ENCODE data around the gene NCOA7. TPM values are rescaled to one million over a fixed set of nuclear protein-coding genes. Genes with fewer than 3 reads are reported as not detected.
"Not testable (repeated sequence)": the region's sequence is repeated elsewhere in the genome, so short reads cannot be mapped to it uniquely, and the experiment has no call there.

Gene NCOA7
- total RNA-seq, 1 experiment from 2014 or later, result 5.9 TPM

- no peak for DNase-seq (ENCODE audit: low spot score)
Measured at GRCh38 chr6:125792172-125792571, 1.4 kb downstream of the NCOA7 start.

GRCh38 chr6:125792680-125793079 lies 1.9 kb downstream of the NCOA7 start:
- DNase-seq (ENCODE audit: low spot score), result no peak

- DNase-seq (ENCODE audit: low spot score), result no peak
Measured at GRCh38 chr6:125793280-125793679, 2.5 kb downstream of the NCOA7 start.

GRCh38 chr6:125793863-125794262 lies 3.1 kb downstream of the NCOA7 start:
- DNase-seq (ENCODE audit: low spot score), result no peak

- no peak for DNase-seq (ENCODE audit: low spot score)
Measured at GRCh38 chr6:125794342-125795137, 3.8 kb downstream of the NCOA7 start.

- DNase-seq (ENCODE audit: low spot score), result no peak
Measured at GRCh38 chr6:125795301-125795700, 4.5 kb downstream of the NCOA7 start.

GRCh38 chr6:125797120-125797885 lies 6.5 kb downstream of the NCOA7 start:
- DNase-seq (ENCODE audit: low spot score), result no peak

GRCh38 chr6:125797886-125798444 lies 7.2 kb downstream of the NCOA7 start:
- DNase-seq (ENCODE audit: low spot score), result no peak

- no peak for DNase-seq (ENCODE audit: low spot score)
Measured at GRCh38 chr6:125798734-125799508, 8.2 kb downstream of the NCOA7 start.

- no peak for DNase-seq (ENCODE audit: low spot score)
Measured at GRCh38 chr6:125802383-125802782, 11.6 kb downstream of the NCOA7 start.

GRCh38 chr6:125802943-125803377 lies 12.2 kb downstream of the NCOA7 start:
- DNase-seq (ENCODE audit: low spot score), result peak; percentile 25

GRCh38 chr6:125804264-125804663 lies 13.5 kb downstream of the NCOA7 start:
- no peak for DNase-seq (ENCODE audit: low spot score)

GRCh38 chr6:125804866-125805425 lies 14.2 kb downstream of the NCOA7 start:
- DNase-seq (ENCODE audit: low spot score), result not testable (repeated sequence)

- no peak for DNase-seq (ENCODE audit: low spot score)
Measured at GRCh38 chr6:125806813-125807212, 16.1 kb downstream of the NCOA7 start.

- no peak for DNase-seq (ENCODE audit: low spot score)
Measured at GRCh38 chr6:125807293-125807692, 16.5 kb downstream of the NCOA7 start.

GRCh38 chr6:125808060-125808459 lies 17.3 kb downstream of the NCOA7 start:
- DNase-seq (ENCODE audit: low spot score), result no peak

- DNase-seq (ENCODE audit: low spot score), result no peak
Measured at GRCh38 chr6:125808591-125808990, 17.8 kb downstream of the NCOA7 start.

- DNase-seq (ENCODE audit: low spot score), result no peak
Measured at GRCh38 chr6:125809570-125810170, 18.9 kb downstream of the NCOA7 start.

- no peak for DNase-seq (ENCODE audit: low spot score)
Measured at GRCh38 chr6:125810445-125810844, 19.7 kb downstream of the NCOA7 start.

GRCh38 chr6:125811259-125811658 lies 20.5 kb downstream of the NCOA7 start:
- no peak for DNase-seq (ENCODE audit: low spot score)

Data from A172 (cell line).